OCI-LY7 (cell line): ENCODE measurements around the gene HSPA5.

Experiments used
- EZH2phosphoT487 ChIP-seq: fragments of 200-600 bp; sonication (generic); IDR thresholded peaks from 2 replicates; pipeline ENCODE4 v1.6.1; 2018; ENCODE audit warnings: low read depth, borderline replicate concordance, mild to moderate bottlenecking, mixed run types, antibody characterized with exemption, low read length, moderate library complexity, mixed read lengths
- TF ChIP-seq, protein P1 (sequence below): fragments of 200-600 bp; sonication (generic); conservative IDR thresholded peaks from 2 replicates; pipeline ENCODE4 v1.5.1; 2014; ENCODE audit warnings: mild to moderate bottlenecking, antibody characterized with exemption, low read length, moderate library complexity, mixed read lengths

GRCh38 chr9:125202846-125203618, 38.1 kb downstream of the HSPA5 start:
- TF ChIP-seq EZH2phosphoT487 = no peak
- TF ChIP-seq, protein P1, sequence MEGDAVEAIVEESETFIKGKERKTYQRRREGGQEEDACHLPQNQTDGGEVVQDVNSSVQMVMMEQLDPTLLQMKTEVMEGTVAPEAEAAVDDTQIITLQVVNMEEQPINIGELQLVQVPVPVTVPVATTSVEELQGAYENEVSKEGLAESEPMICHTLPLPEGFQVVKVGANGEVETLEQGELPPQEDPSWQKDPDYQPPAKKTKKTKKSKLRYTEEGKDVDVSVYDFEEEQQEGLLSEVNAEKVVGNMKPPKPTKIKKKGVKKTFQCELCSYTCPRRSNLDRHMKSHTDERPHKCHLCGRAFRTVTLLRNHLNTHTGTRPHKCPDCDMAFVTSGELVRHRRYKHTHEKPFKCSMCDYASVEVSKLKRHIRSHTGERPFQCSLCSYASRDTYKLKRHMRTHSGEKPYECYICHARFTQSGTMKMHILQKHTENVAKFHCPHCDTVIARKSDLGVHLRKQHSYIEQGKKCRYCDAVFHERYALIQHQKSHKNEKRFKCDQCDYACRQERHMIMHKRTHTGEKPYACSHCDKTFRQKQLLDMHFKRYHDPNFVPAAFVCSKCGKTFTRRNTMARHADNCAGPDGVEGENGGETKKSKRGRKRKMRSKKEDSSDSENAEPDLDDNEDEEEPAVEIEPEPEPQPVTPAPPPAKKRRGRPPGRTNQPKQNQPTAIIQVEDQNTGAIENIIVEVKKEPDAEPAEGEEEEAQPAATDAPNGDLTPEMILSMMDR = peak; percentile 52; the same call in 1 of the 2 replicates
